Measurements from ENCODE around the gene GOLGA6A.
"Not testable (repeated sequence)": the region's sequence is repeated elsewhere in the genome, so short reads cannot be mapped to it uniquely, and the experiment has no call there.

The GOLGA6A gene

DNA sequence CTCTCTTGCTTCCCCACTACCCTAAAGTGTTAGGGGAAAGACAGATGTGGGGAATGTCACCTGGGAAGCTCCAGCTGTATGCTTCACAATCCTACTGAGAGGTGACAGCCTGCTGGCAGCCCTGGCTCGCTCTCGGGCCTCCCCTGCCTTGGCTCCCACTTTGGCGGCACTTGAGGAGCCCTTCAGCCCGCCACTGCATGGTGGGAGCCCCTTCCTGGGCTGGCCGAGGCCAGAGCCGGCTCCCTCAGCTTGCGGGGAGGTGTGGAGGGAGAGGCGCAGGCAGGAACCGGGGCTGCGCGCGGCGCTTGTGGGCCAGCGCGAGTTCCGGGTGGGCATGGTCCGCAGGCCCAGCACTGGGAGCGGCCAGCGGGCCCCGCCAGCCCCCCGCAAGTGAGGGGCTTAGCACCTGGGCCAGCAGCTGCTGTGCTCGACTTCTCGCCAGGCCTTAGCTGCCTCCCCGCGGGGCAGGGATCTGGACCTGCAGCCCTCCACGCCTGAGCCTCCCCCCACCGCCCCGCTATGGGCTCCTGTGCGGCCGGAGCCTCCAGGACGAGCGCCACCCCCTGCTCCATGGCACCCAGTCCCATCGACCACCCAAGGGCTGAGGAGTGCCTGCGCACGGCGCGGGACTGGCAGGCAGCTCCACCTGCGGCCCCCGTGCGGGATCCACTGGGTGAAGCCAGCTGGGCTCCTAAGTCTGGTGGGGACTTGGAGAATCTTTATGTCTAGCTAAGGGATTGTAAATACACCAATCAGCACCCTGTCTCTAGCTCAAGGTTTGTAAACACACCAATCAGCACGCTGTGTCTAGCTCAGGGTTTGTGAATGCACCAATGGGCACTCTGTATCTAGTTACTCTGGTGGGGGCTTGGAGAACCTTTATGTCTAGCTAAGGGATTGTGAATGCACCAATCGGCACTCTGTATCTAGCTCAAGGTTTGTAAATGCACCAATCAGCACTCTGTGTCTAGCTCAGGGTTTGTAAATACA lies 29.8 kb downstream of the GOLGA6A start:
- not testable (repeated sequence) for DNase-seq

DNA sequence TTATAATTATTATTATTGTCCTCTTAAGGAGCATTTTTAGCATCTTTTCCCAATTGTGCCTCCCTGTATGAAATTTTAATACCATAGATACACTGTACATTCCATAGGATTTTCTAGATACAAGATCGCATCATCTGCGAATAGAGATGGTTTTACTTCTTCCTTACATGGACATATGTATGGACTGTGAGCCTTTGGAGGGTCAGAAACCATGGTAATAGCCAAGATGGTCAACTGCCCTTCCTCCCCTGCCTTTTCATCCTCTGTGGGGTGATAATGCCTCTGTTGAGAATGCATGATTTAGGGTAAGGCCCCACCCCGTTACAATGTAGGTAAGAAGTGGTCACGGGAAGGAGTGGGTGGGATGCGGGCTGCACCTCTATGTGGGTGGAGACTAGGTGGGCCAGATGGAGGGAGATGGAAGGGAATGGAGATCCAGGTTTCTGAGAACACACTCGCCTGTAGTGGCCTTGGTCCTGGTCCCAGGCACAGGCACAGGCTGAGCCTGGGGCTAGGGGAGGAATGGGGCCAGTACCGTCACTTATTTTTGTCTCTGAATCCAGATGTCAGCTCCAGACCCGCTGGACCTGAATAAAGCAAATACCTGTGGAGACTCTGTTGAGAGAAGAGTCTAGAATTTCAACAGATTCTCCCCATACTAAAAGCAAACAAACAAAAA lies 31.7 kb downstream of the GOLGA6A start:
- DNase-seq = no peak

DNA sequence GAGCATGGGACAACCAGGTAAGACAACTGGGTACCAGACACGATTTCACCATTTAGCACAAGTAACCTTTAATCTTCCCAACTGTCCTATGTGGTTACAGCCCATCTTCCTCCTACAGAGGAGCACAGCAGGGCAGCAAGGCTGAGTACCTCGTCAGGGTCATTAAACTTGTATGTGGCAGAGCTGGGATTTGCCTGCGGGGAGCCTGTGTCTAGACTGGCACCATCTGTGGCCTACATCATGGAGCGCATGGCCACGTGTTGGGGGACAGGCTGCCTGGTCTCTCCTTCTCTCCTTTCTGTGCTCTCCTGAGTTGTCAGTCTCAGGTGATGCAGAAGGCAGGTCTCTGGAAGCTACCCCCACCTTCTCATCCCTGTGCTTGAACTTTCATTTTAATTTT lies 32.2 kb downstream of the GOLGA6A start:
- DNase-seq = no peak

GRCh38 chr15:74046275-74046674 lies 36.1 kb downstream of the GOLGA6A start:
- no peak for DNase-seq

GRCh38 chr15:74045636-74046274 lies 36.6 kb downstream of the GOLGA6A start:
- DNase-seq = no peak

GRCh38 chr15:74045184-74045583 lies 37.2 kb downstream of the GOLGA6A start:
- no peak for DNase-seq

GRCh38 chr15:74044267-74045110 lies 37.9 kb downstream of the GOLGA6A start:
- no peak for DNase-seq

DNA sequence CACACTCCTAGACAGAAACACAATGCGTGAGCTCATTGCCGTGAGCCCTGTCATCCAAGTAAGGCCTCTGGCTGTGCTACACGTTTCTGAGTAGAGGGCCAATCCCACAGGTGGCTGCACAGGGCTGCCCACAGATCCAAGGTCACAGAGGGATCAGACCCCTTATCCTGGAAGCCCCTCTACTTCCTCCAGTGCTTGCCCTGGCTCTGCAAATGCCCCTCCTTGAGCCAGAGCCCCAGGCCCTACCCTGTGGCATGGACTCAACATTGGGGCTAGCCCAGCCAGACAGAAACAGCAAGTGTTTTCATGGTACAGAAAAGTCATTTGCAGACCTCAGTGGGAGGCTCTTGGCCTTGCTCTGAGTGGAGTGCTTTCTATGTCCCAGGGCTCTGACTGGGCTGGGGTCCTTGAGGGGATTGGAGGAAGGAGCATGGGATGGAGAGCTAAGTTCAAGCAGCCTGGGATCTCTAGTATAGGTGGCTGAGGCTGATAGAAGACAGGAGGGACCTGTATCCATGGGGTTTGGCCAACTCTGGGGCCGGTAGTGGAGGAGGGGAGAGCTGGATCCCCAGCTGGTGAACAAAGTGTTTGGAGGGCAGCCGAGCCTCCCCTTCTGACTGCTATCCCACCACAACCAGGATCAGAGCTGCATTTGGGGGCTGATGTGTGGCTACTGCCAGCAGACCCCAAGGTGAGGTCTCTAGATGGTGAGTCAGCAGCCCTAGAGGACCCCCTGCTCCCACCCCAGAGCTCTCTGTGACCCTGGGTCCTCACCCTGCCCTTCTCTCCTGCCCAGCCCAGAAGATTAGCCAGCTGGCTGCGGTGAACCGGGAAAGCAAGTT lies 38.7 kb downstream of the GOLGA6A start:
- no peak for DNase-seq

DNA sequence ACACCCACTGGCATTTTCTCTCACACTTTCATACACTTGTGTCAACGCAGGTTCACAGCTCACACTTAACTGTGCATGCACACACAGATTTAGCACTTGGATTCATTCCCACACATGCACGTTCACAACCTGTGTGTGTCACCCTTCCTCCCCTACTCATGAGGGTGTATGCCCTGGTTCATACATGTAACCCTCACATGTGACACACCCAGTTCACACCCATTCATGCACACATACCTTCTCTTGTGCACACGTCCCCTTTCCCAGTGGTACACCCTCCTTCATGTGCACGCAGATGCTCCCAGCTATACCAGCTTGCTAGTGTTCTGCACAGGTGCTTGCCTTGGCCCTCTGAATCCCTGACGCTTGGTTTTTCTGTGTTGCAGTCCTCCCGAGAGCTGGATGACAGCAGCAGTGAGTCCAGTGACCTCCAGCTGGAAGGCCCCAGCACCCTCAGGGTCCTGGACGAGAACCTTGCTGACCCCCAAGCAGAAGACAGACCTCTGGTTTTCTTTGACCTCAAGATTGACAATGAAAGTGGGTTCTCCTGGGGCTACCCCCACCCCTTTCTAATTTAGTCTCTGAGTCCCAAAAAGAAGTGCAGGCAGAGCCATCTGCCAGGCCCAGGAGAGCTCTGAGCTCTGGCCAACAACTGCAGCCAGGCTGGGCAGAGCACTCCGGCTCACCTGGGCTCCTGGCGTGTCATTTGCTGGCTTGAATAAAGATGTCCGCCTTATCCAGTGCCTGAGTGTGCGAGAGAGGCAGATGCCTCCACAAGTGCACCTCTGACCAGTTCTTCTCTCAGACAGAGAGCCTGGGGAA lies 39.5 kb downstream of the GOLGA6A start:
- no peak for DNase-seq

DNA sequence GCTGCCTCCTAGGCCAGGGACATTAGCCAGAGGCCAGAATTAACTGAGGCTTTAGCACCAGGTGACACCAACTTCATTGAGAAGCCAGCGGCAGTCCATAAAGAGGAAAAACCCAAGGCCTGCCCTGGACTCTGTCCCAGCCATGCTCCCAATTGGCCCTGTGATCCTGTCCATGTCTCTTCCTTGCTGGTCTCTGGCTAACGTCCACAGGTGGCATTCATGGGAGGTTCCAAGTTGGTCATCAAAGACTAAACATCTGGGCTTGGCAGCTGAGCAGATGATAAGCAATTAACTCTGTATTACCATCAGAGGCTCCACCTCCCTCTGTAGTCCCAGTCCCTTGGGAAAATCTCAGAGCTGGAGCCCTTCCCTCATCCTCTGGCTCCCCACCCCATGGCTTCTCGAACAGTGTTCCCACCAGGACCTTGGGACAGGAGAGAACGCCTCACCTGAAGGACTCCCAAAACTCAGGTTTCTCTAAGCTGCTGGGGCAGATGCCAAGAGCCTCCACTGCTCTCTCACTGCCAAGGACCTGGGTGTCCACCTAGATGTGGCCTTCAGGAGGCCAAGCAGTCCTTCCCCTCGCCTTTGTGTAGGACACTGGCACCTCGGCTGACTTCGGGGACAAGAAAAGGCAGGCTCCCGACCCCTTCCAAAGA lies 40.4 kb downstream of the GOLGA6A start:
- DNase-seq = no peak

DNA sequence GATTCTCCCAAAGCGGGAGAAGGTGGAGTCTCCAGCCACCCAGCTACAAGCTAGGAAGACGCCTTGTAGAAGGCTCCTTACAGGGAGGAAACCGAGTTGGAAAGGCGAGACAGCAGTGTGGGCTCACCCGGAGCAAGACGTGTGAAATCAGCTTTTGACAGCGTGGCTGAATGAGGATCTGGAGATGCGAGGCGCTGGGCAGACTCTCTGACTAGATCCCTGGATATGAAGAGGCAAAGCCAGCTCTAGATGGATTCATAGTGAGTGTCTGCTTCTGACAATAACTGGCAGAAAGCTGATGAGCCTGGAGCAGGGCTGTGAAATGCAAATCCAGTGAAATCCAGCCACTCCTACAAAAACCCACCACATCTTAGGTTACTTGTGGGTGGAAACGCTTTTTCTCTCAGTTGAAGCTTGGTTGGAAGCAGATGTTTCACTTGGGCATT lies 41.0 kb downstream of the GOLGA6A start:
- no peak for DNase-seq

- no peak for DNase-seq
Measured at GRCh38 chr15:74040109-74040850, 42.1 kb downstream of the GOLGA6A start.

DNA sequence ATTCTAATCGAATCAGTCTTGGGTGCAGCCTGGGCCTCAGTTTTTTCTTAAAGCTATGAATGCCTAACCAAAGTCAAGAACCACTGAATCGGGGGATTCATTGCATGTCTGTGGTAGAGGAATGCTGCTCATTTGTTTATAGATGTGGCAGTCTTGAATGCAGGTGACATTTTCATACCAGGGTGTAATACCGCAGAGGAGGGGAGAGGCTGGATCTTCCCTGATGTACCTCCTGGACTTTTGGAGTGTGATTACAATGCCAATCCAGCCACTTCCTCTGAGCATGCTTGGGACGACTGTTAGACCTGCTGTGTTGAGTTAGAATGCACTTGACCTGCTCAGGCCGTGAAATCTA lies 42.7 kb downstream of the GOLGA6A start:
- no peak for DNase-seq

DNA sequence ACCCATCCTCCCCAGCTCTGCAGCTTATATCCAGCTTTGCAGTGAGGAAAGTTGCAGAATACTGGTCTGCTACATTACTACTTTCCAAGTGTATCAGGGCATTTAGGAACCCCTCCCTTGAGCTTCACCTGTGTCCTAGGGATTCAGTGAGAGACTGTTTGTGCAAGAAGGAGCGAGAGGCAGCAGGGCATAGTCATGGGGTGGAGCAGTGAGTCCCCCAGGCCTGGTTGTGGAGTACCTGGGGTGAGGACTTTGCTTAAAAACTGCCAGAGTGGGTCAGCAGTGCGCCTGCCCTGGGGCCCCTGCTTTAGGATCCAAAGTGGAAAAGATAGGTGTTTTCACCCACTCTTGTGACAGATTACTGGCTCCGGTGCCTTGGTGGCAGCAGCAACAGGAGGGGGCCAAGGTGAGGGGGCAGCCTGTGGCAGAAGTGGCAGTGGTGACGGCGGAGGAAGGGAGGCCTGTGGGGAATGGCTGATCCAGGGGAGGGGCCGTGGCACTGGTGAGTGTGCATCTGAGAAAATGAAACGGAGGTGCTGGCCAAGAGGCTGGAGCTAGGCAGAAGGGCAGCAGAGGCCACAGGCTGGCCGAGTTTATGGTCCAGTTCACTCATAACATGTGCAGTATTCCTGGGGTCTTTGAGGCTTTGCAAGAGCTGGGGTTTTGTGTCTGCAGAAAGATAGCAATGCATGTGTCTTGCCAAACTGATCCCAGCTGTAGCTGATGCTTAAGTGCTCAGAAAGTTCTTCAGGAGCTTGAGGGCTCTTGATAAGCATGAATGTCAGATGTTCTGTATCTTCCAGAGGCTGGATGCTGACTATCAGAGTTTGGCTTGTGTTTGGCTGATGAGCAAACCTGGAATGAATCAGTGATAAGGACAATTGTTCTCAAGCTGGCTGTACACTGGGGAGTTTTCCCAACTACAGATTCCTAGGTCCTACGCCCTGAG lies 43.4 kb downstream of the GOLGA6A start:
- no peak for DNase-seq

GRCh38 chr15:74037171-74038117 lies 44.9 kb downstream of the GOLGA6A start:
- no peak for DNase-seq

DNA sequence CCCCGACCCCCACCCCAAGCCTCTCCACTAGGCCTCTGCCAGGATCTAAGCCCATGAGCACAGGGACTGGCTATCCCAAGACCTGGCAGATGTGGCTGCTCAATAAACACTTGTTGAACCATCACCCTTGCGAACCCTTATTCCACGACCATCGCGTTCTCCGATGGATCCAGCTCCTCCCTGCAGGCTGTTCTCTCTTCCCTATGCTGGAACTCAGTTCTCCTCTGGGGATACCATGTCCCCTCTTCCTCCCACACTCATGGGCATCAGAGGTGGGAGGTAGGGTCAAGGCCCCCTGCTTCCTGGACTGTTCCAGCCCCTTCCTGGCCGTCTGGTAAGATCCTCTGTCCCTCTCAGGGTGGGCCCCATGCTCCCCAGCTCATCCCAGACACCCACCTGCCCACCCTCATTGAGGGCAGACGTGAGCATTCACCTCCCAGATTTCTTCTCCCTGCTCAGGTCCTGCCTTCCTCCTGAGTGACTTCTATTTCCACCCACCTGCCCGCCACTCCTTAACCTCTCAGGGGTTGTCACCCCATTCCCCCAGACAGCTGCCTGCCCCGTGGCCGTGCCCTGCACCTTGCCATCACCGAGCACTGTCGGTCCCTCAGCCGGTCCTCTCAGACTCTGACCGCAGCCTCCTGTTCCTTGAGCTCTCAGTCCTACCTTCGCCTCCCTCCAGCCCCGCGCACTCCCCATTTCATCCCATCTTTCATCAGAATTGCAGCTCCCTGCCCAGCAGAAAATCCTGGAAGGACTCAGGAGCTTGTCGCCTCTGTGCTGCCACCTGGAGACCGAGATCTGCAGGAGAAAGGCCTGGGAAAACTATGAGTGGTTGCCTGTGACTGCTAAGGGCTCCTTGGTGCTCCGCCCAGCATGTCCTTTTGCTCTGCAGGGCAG lies 45.8 kb downstream of the GOLGA6A start:
- no peak for DNase-seq
